Gastrocnemius medialis (tissue), 4 donors: ENCODE measurements around the gene LRRC71. TPM values are rescaled to one million over a fixed set of nuclear protein-coding genes. Genes with fewer than 3 reads are reported as not detected.
A peak's percentile ranks its signal among the peaks of the same experiment; 100 is the strongest.

Experiments
- ATAC-seq, 2 donors: fragments of 150-250 bp; one replicate each; pipeline ENCODE4 v1.9.1; 2016
- DNase-seq, 2 donors: peaks; one replicate each; pipeline ENCODE4 v3.0.0-alpha.2; 2019
- H3K27ac ChIP-seq, 4 donors: fragments of 200-600 bp; sonication (generic); 1 replicate in 1 of 4; 2 replicates in 3 of 4; pipeline ENCODE4 v1.5.1; 2016 to 2018; ENCODE audit warnings: mild to moderate bottlenecking in 2 of 4, moderate library complexity in 1 of 4
- H3K27me3 ChIP-seq, 3 donors: fragments of 200-600 bp; sonication (generic) in 2 of 3; 1 replicate in 1 of 3; 2 replicates in 2 of 3; pipeline versions ENCODE4 v1.5.1 to v1.6.0; 2016 to 2019; ENCODE audit warnings: mild to moderate bottlenecking in 1 of 3, moderate library complexity in 1 of 3
- H3K36me3 ChIP-seq, 2 donors: fragments of 200-600 bp; sonication (generic) in 1 of 2; one replicate each; pipeline ENCODE4 v1.5.1; 2017 to 2018
- H3K4me1 ChIP-seq, 2 donors: fragments of 200-600 bp; sonication (generic) in 1 of 2; one replicate each; pipeline ENCODE4 v1.5.1; 2016 to 2017; ENCODE audit warnings: mild to moderate bottlenecking in 2 of 2
- H3K4me3 ChIP-seq, 4 donors: fragments of 200-600 bp; sonication (generic) in 3 of 4; 1 replicate in 1 of 4; 2 replicates in 3 of 4; pipeline ENCODE4 v1.5.1; 2016 to 2019; ENCODE audit warnings: mild to moderate bottlenecking in 2 of 4
- H3K9me3 ChIP-seq, 3 donors: fragments of 200-600 bp; sonication (generic) in 2 of 3; 1 replicate in 1 of 3; 2 replicates in 2 of 3; pipeline ENCODE4 v1.5.1; 2016 to 2019
- POLR2A ChIP-seq, 2 donors: fragments of 450-650 bp; IDR thresholded peaks; one replicate each; pipeline ENCODE4 v1.6.1; 2017; ENCODE audit warnings: antibody characterized with exemption in 2 of 2, mild to moderate bottlenecking in 2 of 2, moderate library complexity in 2 of 2
- in situ Hi-C, 4 donors: fragments of 200-750 bp; cut with MboI; loops; one replicate each; pipeline versions ENCODE4 v1.15.0 to v1.8.0; 2017; ENCODE audit warnings: low sequenced_read_pairs in 4 of 4
- intact Hi-C: fragments of 100-400 bp; cut with DNase I; formaldehyde crosslinking; loops from one replicate; pipeline ENCODE4 v1.15.1; 2023; ENCODE audit warnings: low total_unique reads
- total RNA-seq, 4 donors: library from RNA; depleted of rRNA; stranded (reverse); fragments of >200 nt; gene quantifications; one replicate each; pipeline versions ENCODE4 v1.1.0 to v1.2.3, GENCODE V29; 2016
- TF ChIP-seq, protein P1 (sequence below), 5 experiments: fragments of 450-650 bp in 3 of 5; fragments of 200-600 bp in 2 of 5; sonication (generic) in 2 of 5; IDR thresholded peaks in 4 of 5; conservative IDR thresholded peaks in 1 of 5; 1 replicate in 4 of 5; 2 replicates in 1 of 5; pipeline ENCODE4 v1.5.1; 2016 to 2019; ENCODE audit warnings: antibody characterized with exemption in 5 of 5, mild to moderate bottlenecking in 3 of 5, moderate library complexity in 3 of 5

The LRRC71 gene
- total RNA-seq, 4 donors from 2014 or later, result not detected

DNA sequence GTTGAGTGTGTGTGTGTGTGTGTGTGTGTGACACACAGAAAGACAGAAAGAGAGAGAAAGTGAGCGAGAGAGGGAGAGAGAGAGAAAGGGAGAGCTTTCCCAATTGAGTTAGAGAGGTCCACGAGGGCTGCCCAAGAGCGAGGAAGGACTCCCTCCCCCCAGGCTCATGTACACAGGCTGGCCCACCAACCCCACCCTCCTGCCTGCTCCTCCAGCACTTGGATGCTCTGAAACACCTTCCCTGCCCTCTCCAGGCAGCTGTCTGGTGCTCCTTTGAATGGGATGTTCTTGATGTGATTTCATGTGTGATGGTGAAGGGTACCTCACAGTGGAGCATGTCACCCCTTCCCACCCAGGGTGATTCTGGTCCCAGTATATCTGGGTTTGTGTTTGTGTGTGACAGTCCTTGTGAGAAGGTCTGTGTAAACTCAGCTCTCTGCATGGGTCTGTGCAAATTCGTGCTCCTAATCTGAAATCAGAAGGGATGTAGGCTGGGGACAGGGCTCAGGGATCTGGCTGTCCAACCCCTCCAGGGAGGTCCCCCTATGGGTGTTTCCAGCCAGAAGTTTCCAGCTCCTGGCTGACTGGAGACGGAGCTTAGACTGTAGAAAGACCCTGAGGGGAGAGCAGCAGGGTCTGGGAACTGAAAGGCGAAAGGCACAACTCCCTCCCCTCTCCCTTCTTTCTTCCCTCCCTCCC lies 33.7 kb upstream of the LRRC71 start:
- in situ Hi-C loops, result loop anchor here in 2 of 4 donors (10.0 to 25.0 kb wide), 2 partner anchors 172 to 199 kb away; partner anchors contain the start of gene NES (in 1 of the 2)

GRCh38 chr1:156887317-156887716 lies 33.1 kb upstream of the LRRC71 start:
- Histone ChIP-seq H3K36me3 (no peaks in the 10 kb centered on the region), H3K27ac (no peak overlapping the region), H3K27me3 (peaks cover 3 to 7% (median 4%) of the 10 kb centered on the region in 3 donors), H3K4me3 (no peak overlapping the region), H3K4me1 (peaks cover 2 to 3% of the 10 kb centered on the region in 2 donors), H3K9me3 (no peaks in the 10 kb centered on the region)
- ATAC-seq (no peak), DNase-seq (no peak)
- intact Hi-C loops (no loop called here), in situ Hi-C loops (loop anchor here in 2 of 4 donors (10.0 to 25.0 kb wide), 2 partner anchors 173 to 200 kb away; partner anchors contain the start of gene NES (in 1 of the 2))
- TF ChIP-seq, protein P1, sequence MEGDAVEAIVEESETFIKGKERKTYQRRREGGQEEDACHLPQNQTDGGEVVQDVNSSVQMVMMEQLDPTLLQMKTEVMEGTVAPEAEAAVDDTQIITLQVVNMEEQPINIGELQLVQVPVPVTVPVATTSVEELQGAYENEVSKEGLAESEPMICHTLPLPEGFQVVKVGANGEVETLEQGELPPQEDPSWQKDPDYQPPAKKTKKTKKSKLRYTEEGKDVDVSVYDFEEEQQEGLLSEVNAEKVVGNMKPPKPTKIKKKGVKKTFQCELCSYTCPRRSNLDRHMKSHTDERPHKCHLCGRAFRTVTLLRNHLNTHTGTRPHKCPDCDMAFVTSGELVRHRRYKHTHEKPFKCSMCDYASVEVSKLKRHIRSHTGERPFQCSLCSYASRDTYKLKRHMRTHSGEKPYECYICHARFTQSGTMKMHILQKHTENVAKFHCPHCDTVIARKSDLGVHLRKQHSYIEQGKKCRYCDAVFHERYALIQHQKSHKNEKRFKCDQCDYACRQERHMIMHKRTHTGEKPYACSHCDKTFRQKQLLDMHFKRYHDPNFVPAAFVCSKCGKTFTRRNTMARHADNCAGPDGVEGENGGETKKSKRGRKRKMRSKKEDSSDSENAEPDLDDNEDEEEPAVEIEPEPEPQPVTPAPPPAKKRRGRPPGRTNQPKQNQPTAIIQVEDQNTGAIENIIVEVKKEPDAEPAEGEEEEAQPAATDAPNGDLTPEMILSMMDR (IDR thresholded peaks at IDR 0.05 in 4 of 5, conservative IDR thresholded peaks at IDR 0.05 in 1 of 5), result no peak
- TF ChIP-seq POLR2A (IDR thresholded peaks at IDR 0.05), result no peak

More for the DNA sequence above, 33.7 kb upstream of the LRRC71 start:
- DNase-seq, result no peak
- Histone ChIP-seq H3K4me3 (no peak overlapping the region), H3K36me3 (no peaks in the 10 kb centered on the region), H3K4me1 (peaks cover 0 to 2% of the 10 kb centered on the region in 2 donors), H3K27ac (no peak overlapping the region), H3K9me3 (no peaks in the 10 kb centered on the region), H3K27me3 (peaks cover 0 to 6% (median 3%) of the 10 kb centered on the region in 3 donors)
- TF ChIP-seq POLR2A (IDR thresholded peaks at IDR 0.05), result no peak
- TF ChIP-seq, protein P1 (IDR thresholded peaks at IDR 0.05 in 4 of 5, conservative IDR thresholded peaks at IDR 0.05 in 1 of 5), result no peak
- ATAC-seq, result no peak
- intact Hi-C loops, result no loop called here

DNA sequence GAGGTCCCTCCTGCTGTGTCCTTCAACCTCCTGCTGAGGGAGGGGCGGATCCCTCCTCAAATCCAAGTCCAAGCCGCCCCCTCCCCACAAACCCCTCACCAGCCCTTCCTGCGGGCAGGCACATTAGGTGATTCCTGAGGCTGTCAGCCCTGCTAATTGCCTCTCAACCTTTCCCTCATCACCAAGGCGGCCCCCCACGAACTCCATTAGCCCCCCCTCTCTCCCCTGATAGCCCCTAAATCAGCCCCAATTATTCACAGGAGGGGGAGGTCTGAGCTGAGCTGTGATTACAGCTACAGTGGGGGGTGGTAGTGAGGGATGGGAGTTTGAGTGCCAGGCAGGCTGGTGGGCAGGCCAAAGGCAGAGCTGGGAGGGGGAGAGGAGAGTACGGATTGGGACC lies 32.7 kb upstream of the LRRC71 start:
- peaks cover 3 to 5% of the 10 kb centered on the region in 2 donors for H3K4me1 ChIP-seq
- H3K27ac ChIP-seq, result no peak overlapping the region
- no peaks in the 10 kb centered on the region for H3K36me3 ChIP-seq
- intact Hi-C loops (no loop called here), in situ Hi-C loops (loop anchor here in 2 of 4 donors (10.0 to 25.0 kb wide), 2 partner anchors 173 to 200 kb away; partner anchors contain the start of gene NES (in 1 of the 2))
- DNase-seq, result no peak
- no peak for ATAC-seq
- H3K27me3 ChIP-seq, result peaks cover 4 to 8% (median 4%) of the 10 kb centered on the region in 3 donors
- no peaks in the 10 kb centered on the region for H3K9me3 ChIP-seq
- H3K4me3 ChIP-seq, result no peak overlapping the region
- TF ChIP-seq, protein P1 (IDR thresholded peaks at IDR 0.05 in 4 of 5, conservative IDR thresholded peaks at IDR 0.05 in 1 of 5), result no peak
- no peak for TF ChIP-seq POLR2A (IDR thresholded peaks at IDR 0.05)

- Histone ChIP-seq H3K27me3 (peaks cover 6 to 19% (median 17%) of the 10 kb centered on the region in 3 donors), H3K4me3 (no peak overlapping the region), H3K27ac (no peak overlapping the region), H3K4me1 (peaks cover 6 to 11% of the 10 kb centered on the region in 2 donors), H3K36me3 (no peaks in the 10 kb centered on the region), H3K9me3 (no peaks in the 10 kb centered on the region)
- in situ Hi-C loops (loop anchor here in 2 of 4 donors (10.0 to 25.0 kb wide), 2 partner anchors 175 to 203 kb away; partner anchors contain the start of gene NES (in 1 of the 2)), intact Hi-C loops (loop anchor here (5.0 to 10.0 kb wide), 2 partner anchors 53 to 225 kb away; no protein-coding TSS in a partner anchor)
- DNase-seq (peak; percentile 41 to 66), ATAC-seq (peak; percentile 24 to 67)
- TF ChIP-seq POLR2A (IDR thresholded peaks at IDR 0.05), result no peak
- TF ChIP-seq, protein P1 (IDR thresholded peaks at IDR 0.05 in 4 of 5, conservative IDR thresholded peaks at IDR 0.05 in 1 of 5), result peak; percentile 55 to 78 (median 73)
Measured at GRCh38 chr1:156889802-156890580, 30.4 kb upstream of the LRRC71 start.
